ENCODE results near the gene STPG2. TPM values are rescaled to one million over a fixed set of nuclear protein-coding genes. Genes with fewer than 3 reads are reported as not detected.

The STPG2 gene
- total RNA-seq, 1 donor from 2014 or later, result not detected

DNA sequence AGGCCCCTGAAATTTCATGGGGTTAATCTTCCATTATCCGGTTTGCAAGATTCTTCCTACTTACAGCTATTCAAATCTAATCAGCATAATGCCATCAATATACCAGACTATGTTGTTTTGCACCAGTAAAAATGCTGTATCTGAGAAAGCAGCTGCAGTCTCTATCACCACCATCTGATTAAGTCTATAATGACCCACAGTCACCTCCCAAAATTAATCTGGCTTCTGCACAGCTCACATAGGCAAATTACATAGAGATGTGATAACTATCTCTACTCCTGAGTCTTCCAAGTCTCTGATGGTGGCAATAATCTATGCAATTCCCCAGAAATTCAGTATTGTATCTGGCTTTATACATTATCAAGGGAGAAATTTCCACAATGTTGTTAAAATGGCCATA, 113.2 kb downstream of the STPG2 start:
- no peak overlapping the region for H3K27ac Mint-ChIP-seq
- intact Hi-C loops (cut with micrococcal nuclease), result no loop called here

DNA sequence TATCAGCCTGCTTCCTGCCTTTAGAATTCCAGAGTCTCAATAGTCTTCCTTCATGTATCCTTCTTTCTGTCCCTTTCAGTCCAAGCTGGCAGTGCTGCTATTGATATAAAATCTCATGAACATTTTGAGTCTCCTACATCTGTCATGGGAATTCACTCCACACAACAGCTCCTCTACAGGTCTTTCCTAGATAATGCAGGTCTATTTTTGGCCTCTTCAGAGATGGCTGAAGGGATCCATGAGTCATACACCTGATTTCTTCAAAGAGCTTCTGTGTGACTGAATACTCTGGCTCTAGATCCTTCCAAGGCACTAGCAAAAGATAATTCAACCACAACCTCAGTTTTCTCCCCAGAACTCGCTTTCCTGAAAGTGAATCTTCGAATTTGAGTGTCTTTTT, 115.4 kb downstream of the STPG2 start:
- Mint-ChIP-seq H3K27ac (no peak overlapping the region), H3K4me1 (no peaks in the 10 kb centered on the region), H3K4me3 (no peak overlapping the region), H3K9me3 (peaks cover 13% of the 10 kb centered on the region), H3K27me3 (no peaks in the 10 kb centered on the region), H3K36me3 (ENCODE audit: low read depth) (no peaks in the 10 kb centered on the region)
- intact Hi-C loops (cut with micrococcal nuclease), result no loop called here
- no peak for DNase-seq

More for the DNA sequence above, 113.2 kb downstream of the STPG2 start:
- no peaks in the 10 kb centered on the region for H3K4me1 Mint-ChIP-seq
- no peak overlapping the region for H3K4me3 Mint-ChIP-seq
- peaks cover 10% of the 10 kb centered on the region for H3K9me3 Mint-ChIP-seq
- no peaks in the 10 kb centered on the region for H3K27me3 Mint-ChIP-seq
- DNase-seq, result no peak
- no peaks in the 10 kb centered on the region for H3K36me3 Mint-ChIP-seq (ENCODE audit: low read depth)

DNA sequence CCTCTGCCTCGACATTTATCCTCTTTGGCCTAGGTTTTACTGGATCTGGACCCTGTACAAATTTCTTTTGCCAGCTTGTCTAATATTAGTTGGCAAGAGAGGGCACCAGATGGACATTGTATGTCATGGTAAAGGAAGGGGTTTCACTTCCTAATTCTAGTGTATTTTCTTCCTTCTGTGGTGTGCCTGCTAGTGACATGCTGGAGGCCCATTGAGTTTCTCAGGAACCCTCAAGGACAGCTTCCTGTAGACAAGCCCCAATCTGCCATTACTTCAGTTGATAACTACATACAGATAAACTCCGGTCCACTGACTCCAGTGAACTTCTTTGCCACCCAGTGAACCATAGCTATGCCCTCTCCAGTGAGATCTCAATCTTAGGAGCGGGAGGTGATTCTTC, 116.9 kb downstream of the STPG2 start:
- DNase-seq, result no peak
- no peaks in the 10 kb centered on the region for H3K27me3 Mint-ChIP-seq
- intact Hi-C loops (cut with micrococcal nuclease), result no loop called here
- no peaks in the 10 kb centered on the region for H3K36me3 Mint-ChIP-seq (ENCODE audit: low read depth)
- no peak overlapping the region for H3K4me3 Mint-ChIP-seq
- H3K9me3 Mint-ChIP-seq, result peaks cover 16% of the 10 kb centered on the region
- H3K27ac Mint-ChIP-seq, result no peak overlapping the region
- no peaks in the 10 kb centered on the region for H3K4me1 Mint-ChIP-seq

DNA sequence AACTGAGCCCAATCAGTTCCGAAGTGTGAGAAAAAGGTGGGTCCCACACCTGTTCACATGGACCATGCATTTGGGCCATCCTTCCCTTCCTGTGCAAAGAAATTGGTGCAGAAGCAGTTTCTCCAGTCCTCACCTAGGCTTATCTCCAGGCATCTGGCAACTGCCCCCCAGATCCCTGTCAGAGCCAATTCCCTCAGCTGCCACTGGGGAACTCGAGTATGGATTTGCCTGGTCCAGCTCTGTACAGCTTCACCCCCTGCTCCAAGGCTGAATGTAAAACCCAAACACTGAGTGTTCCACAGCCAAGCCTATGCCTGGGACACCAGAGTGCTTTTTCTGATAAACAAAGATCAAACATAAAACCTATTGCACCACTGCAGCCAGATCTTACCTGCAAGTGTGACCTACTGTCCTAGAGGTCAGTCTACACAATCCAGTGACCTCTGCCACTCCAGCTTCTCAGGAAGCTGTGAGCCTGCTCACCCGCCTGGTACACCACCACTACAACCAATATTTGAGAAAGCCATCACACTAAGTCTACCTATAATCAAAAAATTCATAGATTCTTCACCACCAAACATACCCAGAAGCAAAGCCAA, 136.4 kb downstream of the STPG2 start:
- no peak for DNase-seq
- Mint-ChIP-seq H3K27me3 (no peaks in the 10 kb centered on the region), H3K4me3 (no peak overlapping the region), H3K36me3 (ENCODE audit: low read depth) (no peaks in the 10 kb centered on the region), H3K27ac (no peak overlapping the region), H3K4me1 (no peaks in the 10 kb centered on the region), H3K9me3 (no peaks in the 10 kb centered on the region)
- intact Hi-C loops (cut with micrococcal nuclease), result no loop called here

DNA sequence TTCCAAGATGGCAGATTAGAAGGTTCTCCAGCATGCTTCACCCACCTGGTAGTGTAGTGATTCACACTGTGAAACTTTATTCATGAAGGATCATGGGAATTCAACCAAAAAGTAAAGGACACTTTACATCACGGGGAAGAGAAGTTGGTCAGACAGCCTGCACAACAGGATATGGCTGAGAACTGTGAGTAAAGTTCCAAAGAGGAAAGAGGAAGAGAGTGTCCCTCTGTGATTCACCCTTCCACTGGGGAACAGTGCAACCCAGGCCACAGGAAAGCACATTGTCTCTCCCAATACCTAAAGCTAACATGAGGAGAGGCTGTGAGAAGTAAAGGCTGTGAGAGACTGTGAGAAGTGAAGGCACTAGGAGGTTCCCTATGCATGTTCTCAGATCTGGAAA, 137.2 kb downstream of the STPG2 start:
- Mint-ChIP-seq H3K27me3 (no peaks in the 10 kb centered on the region), H3K27ac (no peak overlapping the region), H3K9me3 (no peaks in the 10 kb centered on the region), H3K4me3 (no peak overlapping the region), H3K36me3 (ENCODE audit: low read depth) (no peaks in the 10 kb centered on the region), H3K4me1 (no peaks in the 10 kb centered on the region)
- intact Hi-C loops (cut with micrococcal nuclease), result no loop called here
- DNase-seq, result no peak

DNA sequence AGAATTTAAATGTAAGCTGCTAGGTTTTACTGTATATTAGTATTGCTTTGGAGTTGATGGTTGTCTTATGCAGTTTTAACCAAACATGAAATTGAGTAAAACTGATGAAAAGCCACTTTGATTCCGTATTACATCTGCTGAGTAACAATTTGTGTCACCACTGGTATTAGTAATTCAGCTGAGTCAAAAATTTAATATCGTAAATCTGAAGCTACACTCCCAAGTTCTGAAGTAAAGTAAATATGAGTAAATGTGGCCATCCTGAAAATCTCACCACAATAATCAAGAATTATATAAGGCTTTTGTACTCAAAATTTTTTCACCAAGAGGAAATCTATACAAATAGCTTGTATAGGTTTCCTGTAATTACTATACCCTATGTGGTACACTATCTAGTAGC, 142.3 kb downstream of the STPG2 start:
- Mint-ChIP-seq H3K4me3 (no peak overlapping the region), H3K27me3 (no peaks in the 10 kb centered on the region), H3K27ac (no peak overlapping the region), H3K36me3 (ENCODE audit: low read depth) (no peaks in the 10 kb centered on the region), H3K4me1 (no peaks in the 10 kb centered on the region), H3K9me3 (no peaks in the 10 kb centered on the region)
- no peak for DNase-seq
- intact Hi-C loops (cut with micrococcal nuclease), result no loop called here

DNA sequence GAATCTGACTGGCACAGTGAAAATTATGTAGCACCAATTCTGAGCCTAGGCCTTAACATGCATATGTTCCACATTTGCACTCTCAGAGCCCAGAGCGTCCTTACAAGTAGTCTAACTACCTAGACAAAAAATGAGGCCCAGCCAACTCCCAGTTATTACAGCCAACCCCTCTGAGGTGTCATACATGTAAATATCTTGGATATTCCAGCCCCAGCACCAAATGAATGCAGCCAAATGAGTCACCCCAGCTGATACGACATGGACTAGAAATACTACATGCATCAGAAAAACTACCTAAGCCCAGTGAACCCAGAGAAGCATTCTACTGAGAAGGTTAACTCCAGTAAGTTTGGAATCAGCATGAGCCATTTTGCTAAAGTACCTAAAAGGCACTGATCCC, 145.1 kb downstream of the STPG2 start:
- Mint-ChIP-seq H3K27ac (no peak overlapping the region), H3K27me3 (no peaks in the 10 kb centered on the region), H3K4me1 (no peaks in the 10 kb centered on the region), H3K9me3 (no peaks in the 10 kb centered on the region), H3K36me3 (ENCODE audit: low read depth) (no peaks in the 10 kb centered on the region), H3K4me3 (no peak overlapping the region)
- DNase-seq, result no peak
- intact Hi-C loops (cut with micrococcal nuclease), result no loop called here

DNA sequence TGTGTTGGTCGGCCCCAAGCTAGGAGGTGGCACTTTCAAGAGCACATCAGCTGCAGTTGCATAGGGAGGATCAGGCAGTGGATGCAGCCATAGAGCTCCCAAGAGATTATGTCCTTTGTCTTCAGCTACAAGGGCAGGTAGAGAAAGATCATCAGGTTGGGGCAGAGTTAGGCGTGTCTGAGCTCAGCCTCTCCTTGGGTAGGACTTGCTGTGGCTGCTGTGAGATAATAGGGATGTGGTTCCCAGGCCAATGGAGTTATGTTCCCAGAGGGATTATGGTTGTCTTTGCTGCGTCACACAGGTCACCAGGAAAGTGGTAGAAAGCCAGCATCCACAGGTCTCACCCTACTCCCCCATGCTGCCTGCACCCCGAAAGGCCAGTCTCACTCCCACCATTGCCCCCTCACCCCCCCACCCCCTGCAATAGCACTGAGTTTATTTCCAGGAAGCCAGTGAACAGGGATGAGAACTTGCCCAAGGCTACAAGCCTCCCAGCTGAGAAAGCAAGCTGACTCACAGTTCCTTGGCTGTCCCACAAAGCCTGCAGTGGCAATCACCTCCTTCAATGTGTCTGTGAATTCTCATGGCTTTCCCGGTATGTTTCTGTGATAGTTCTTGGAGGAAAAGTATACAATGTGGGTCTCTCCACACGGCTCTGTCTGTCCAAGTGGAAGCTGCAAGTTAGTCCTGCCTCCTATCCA, 148.4 kb downstream of the STPG2 start:
- intact Hi-C loops (cut with micrococcal nuclease), result no loop called here
- H3K36me3 Mint-ChIP-seq (ENCODE audit: low read depth), result no peaks in the 10 kb centered on the region
- H3K4me3 Mint-ChIP-seq, result no peak overlapping the region
- H3K27ac Mint-ChIP-seq, result no peak overlapping the region
- DNase-seq, result no peak
- H3K9me3 Mint-ChIP-seq, result no peaks in the 10 kb centered on the region
- no peaks in the 10 kb centered on the region for H3K4me1 Mint-ChIP-seq
- no peaks in the 10 kb centered on the region for H3K27me3 Mint-ChIP-seq

DNA sequence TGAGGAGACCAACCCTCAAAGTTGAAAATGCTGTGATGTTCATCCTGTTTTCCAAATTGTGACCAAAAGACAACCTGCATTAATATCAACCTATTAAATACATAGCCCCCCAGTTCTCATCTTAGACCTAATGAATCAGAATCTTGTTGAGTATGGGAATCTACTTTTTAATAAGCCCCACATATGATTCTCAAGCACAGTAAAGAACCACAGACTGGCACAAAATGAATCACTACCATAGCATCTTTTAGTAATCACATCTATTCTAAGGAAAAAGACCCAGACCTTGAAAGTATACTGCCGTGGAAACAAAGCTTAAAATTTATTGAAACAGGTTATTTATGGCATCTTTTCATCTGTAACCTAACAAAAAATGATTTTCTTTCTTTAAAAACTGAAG, 152.9 kb downstream of the STPG2 start:
- H3K9me3 Mint-ChIP-seq, result no peaks in the 10 kb centered on the region
- no peaks in the 10 kb centered on the region for H3K27me3 Mint-ChIP-seq
- H3K36me3 Mint-ChIP-seq (ENCODE audit: low read depth), result no peaks in the 10 kb centered on the region

DNA sequence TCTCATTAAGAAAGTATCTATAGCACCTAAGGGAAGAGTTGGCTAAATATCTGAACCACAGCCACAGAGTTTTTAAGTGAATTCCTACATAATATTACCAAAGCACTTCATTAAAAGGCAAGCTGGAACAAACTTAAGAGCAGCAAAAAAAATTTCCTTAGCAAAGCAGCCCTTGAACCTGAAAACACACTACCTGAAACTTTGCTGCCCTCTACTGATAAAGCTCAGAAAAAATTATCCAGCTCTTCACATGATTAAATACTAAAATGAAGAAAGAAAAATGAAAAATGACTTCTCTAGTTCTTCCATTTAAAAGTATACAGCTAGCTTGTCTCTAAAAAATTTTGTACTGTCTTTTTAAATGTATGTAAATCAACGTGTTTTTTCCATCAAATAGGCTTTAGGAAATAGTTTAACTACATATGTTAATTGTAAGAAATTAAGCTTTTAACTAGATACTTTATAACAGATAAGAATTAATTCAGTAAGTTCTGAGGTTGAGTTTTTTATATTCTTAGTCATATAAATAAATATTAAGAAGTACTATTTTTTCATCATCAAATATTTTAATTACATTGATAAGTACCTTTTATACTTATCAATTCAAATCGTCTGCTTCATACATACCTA, 156.1 kb downstream of the STPG2 start:
- H3K27ac Mint-ChIP-seq, result no peak overlapping the region
- DNase-seq, result no peak
- H3K4me1 Mint-ChIP-seq, result no peaks in the 10 kb centered on the region
- no peaks in the 10 kb centered on the region for H3K27me3 Mint-ChIP-seq
- H3K4me3 Mint-ChIP-seq, result no peak overlapping the region
- H3K9me3 Mint-ChIP-seq, result no peaks in the 10 kb centered on the region
- no peaks in the 10 kb centered on the region for H3K36me3 Mint-ChIP-seq (ENCODE audit: low read depth)
- intact Hi-C loops (cut with micrococcal nuclease), result no loop called here

More for the DNA sequence above, 152.9 kb downstream of the STPG2 start:
- no peak for DNase-seq
- intact Hi-C loops (cut with micrococcal nuclease), result no loop called here
- Mint-ChIP-seq H3K4me1 (no peaks in the 10 kb centered on the region), H3K27ac (no peak overlapping the region), H3K4me3 (no peak overlapping the region)

DNA sequence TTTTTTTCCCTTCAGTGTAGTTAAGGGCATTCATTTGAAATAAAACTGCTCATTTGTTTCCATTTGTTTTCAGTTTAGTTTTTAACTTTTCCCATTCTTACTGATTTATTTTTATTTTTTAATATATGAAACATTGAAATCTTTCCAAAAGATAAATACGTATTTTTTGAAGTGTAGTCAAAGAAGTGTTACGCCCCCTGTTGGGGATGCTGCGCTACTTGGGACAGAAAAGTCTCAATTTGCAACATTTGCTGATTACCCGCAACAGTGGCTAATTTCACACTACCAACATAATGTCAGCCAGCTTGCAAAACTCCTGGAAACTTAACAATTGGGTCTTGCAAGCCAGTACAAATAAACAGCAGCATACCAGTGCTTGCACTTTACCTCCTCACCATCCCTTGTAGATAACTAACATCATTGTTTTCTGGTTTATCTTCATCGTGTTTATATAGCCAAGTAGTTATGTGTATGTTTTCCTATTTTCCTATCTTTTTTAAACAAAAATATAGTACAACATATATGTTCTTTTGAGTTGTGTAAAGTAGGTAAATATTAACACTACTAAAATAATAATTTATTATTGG, 158.6 kb downstream of the STPG2 start:
- no peak for DNase-seq
- intact Hi-C loops (cut with micrococcal nuclease), result no loop called here
- H3K36me3 Mint-ChIP-seq (ENCODE audit: low read depth), result no peaks in the 10 kb centered on the region
- H3K4me1 Mint-ChIP-seq, result no peaks in the 10 kb centered on the region
- H3K9me3 Mint-ChIP-seq, result no peaks in the 10 kb centered on the region
- H3K27me3 Mint-ChIP-seq, result no peaks in the 10 kb centered on the region
- H3K4me3 Mint-ChIP-seq, result no peak overlapping the region
- H3K27ac Mint-ChIP-seq, result no peak overlapping the region

DNA sequence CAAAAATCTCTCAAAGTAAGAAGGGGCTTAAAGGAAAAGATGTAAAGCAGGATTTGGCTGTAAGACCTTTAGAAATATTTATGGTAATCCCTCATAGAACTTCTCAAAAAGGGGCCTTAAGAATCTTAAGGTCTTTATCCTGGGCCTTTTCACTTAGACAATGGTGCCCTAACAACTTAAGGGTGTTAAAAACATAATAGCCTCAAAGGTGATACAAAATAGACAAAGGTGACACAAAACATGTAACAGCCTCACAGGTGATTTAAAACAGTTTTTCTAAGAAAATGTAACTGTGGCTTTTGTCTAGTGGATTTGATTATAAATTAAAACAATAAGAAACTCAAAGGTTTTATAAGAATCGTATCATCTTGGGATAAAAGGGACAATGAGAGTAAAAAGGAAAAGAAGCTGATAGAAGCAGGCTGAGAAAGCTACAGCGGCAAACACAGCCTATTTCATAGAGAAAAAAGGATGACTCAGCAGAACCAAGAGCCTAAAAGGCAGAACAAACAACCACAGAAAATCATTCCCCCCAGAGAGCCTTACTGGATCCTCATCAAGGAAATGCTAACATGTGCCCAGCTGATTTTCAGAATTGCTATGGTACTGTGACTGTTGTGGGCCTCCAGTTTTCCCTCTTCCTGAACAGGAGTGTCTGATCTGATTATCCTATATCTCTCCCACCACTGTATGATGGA, 164.3 kb downstream of the STPG2 start:
- Mint-ChIP-seq H3K27ac (no peak overlapping the region), H3K36me3 (ENCODE audit: low read depth) (no peaks in the 10 kb centered on the region)

DNA sequence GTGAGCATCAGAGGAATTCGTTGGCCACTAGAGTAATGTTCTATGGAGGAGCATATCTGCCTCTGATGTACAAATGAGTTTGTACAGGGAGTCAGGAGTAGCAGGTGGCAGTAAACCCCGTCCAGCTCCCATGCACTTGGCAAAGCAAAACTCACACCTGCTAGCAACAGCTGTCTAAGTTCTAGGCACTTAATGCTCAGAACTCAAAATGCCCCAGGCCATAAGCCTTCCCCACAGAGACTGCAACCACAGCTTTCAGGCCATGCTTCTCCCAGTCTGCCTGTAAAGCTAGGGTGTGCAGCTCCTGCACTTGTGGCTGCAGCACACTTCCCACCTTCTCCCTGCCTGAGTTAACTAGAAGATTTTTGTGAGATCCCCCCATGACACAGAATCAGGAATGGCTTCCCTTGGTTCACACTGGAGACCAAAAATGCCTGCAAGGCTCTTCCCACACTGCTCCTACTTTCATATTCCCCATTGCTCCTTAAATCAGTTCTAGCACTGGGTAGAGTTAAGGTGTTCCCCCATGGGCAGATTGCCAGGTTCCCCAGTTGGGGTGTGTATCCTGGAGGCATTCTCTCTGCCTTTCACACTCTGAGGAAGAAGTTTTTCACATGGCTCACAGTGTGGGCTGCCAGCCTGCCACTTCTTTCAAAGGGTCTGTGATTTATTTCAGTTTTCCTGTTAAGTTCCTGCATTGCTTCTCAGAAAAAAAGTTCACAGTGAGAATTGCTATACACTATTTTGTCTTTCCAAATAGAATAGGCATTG, 189.9 kb downstream of the STPG2 start:
- Mint-ChIP-seq H3K4me3 (no peak overlapping the region), H3K9me3 (no peaks in the 10 kb centered on the region), H3K27me3 (no peaks in the 10 kb centered on the region), H3K36me3 (ENCODE audit: low read depth) (no peaks in the 10 kb centered on the region), H3K27ac (no peak overlapping the region), H3K4me1 (no peaks in the 10 kb centered on the region)
- intact Hi-C loops (cut with micrococcal nuclease), result no loop called here
- DNase-seq, result no peak

More for the DNA sequence above, 164.3 kb downstream of the STPG2 start:
- intact Hi-C loops (cut with micrococcal nuclease), result no loop called here
- Mint-ChIP-seq H3K4me1 (no peaks in the 10 kb centered on the region), H3K27me3 (no peaks in the 10 kb centered on the region), H3K4me3 (no peak overlapping the region), H3K9me3 (no peaks in the 10 kb centered on the region)
- no peak for DNase-seq

All from activated CD4-positive, alpha-beta T cell treated with anti-CD3 and anti-CD28 coated beads, Interleukin-2, amount 10 ng/mL, durations not matched to agents 24 days and 14 days (primary cell).